C4-2B (cell line): Measurements from ENCODE around the gene YPEL1.

Source experiments
- H3K27ac ChIP-seq: fragments of 450-650 bp; 2 replicates; pipeline ENCODE4 v1.5.1; 2017
- ZFX ChIP-seq: fragments of 450-650 bp; IDR thresholded peaks from 2 replicates; pipeline ENCODE4 v1.6.1; 2017
- TF ChIP-seq, protein P1 (sequence below): fragments of 450-650 bp; conservative IDR thresholded peaks from 2 replicates; pipeline ENCODE4 v1.5.1; 2017; ENCODE audit warnings: mild to moderate bottlenecking

Gene YPEL1

DNA sequence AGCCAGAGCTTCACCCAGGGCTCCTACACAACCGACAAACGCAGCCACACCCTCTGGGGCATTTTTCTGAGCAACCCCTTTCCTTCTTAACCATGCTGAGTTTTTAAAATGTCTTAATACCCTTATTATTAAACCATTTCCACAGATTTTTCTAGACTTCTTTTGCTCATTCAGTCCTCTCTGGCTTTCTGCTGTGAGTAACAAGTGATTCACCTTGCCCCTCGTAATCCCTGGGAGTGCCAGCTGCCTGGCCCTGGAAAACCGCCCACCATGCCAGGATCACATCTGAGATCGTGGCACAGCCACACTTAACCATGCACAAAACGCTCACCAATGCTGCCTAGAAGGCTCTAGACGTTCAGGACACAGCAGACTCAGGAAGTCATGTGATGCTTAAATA lies 25.4 kb downstream of the YPEL1 start:
- H3K27ac ChIP-seq, result no peak overlapping the region
- no peak for TF ChIP-seq ZFX
- TF ChIP-seq, protein P1, sequence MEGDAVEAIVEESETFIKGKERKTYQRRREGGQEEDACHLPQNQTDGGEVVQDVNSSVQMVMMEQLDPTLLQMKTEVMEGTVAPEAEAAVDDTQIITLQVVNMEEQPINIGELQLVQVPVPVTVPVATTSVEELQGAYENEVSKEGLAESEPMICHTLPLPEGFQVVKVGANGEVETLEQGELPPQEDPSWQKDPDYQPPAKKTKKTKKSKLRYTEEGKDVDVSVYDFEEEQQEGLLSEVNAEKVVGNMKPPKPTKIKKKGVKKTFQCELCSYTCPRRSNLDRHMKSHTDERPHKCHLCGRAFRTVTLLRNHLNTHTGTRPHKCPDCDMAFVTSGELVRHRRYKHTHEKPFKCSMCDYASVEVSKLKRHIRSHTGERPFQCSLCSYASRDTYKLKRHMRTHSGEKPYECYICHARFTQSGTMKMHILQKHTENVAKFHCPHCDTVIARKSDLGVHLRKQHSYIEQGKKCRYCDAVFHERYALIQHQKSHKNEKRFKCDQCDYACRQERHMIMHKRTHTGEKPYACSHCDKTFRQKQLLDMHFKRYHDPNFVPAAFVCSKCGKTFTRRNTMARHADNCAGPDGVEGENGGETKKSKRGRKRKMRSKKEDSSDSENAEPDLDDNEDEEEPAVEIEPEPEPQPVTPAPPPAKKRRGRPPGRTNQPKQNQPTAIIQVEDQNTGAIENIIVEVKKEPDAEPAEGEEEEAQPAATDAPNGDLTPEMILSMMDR, result no peak

DNA sequence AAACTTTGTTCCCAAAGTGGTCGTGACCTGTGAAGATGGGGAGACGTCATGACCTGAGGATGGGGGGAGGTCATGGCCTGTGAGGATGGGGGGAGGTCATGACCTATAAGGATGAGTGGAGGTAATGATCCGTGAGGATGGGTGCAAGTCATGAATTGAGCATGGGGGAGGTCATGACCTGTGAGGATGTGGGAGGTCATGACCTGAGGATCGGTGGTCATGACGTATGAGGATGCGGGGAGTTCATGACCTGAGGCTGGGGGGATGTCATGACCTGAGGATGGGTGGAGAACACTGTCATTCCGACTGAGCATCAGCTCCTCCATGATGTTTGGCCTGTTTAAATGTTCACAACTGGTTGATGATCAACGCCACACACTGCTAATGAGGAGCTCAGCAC lies 25.9 kb downstream of the YPEL1 start:
- H3K27ac ChIP-seq, result no peak overlapping the region
- TF ChIP-seq, protein P1, result no peak
- no peak for TF ChIP-seq ZFX

GRCh38 chr22:21708960-21709359 lies 26.6 kb downstream of the YPEL1 start:
- TF ChIP-seq, protein P1, result no peak
- TF ChIP-seq ZFX, result no peak
- peak overlapping the region; percentile 74 for H3K27ac ChIP-seq

- TF ChIP-seq, protein P1, result no peak
- TF ChIP-seq ZFX, result no peak
- H3K27ac ChIP-seq, result peak overlapping the region; percentile 74
Observed at GRCh38 chr22:21707677-21708076, 27.9 kb downstream of the YPEL1 start.

DNA sequence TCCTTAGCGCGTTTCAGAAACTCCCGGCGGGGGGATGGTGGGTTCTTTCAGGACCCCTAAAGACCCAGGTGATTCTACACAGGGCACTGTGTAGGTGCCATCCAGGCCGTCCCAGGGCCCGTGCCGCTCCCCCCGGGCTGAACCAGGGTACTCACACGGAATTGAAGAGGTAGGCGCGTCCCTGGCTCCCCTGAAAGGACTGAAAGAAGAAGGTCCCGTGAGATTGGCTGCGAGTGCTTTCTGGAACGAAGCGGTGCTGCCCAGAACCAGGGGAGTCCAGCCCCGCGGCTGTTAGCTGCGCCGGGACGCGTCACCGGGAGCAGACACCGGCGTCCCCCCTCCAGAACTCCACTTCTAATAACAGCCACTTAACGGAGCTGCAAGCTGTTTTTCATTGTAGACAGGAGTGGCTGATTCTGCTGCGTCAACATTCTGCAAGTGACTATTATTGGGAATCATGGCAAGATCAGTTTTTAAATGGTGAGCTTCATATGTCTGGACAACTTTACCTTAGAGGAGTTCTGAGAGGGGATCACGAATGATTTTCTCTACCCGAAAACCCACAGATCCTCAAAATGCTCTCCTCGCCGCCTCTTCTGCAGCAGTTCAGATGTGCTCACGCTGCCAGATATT lies 31.8 kb downstream of the YPEL1 start:
- H3K27ac ChIP-seq, result no peak overlapping the region
- TF ChIP-seq, protein P1, result no peak
- TF ChIP-seq ZFX, result no peak

GRCh38 chr22:21702700-21703683 lies 32.6 kb downstream of the YPEL1 start:
- H3K27ac ChIP-seq, result no peak overlapping the region
- TF ChIP-seq, protein P1, result no peak
- TF ChIP-seq ZFX, result no peak

GRCh38 chr22:21702094-21702493 lies 33.5 kb downstream of the YPEL1 start:
- TF ChIP-seq, protein P1, result no peak
- no peak overlapping the region for H3K27ac ChIP-seq
